Measurements from ENCODE around the gene HEPHL1.

Gene HEPHL1

DNA sequence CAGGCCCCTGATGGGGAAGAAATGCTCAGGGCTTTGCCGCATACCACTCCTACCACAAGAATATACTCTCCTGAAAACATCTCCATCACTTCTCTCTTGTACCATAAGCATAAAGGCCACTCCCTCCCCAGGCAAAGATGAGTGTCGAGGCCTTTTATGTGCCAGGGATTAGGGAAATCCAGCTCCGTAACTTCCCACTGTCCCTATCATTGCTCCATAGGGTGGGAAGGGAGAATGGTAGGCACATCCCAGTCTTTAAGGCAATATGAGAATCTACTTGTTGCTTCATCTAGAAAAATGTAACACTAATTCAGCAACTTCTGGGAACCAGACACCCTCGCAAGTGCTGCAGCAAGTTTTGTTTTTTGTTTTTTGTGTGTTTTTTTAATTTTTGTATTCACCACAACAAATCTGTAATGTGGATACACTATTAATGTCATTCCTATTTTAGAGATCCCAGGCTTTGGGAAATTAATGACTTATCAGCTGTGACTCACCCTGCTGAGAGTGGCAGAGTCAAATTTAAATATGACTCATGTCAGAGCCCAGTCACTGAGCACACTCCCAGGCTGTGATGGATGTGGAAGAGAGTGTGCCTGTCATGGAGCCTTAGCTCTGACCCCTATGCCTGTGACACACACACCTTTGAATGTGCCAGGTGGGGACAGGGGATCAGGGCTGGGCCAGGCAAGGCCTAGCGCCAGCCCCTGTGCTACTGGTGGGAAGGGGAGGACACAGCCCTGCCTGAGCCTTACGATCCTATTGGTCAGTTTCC is 130.9 kb downstream of the HEPHL1 start:
- no peak for TF ChIP-seq CEBPB (IDR thresholded peaks at IDR 0.05)

GRCh38 chr11:94152678-94153065 is 131.5 kb downstream of the HEPHL1 start:
- TF ChIP-seq TCF12 (IDR thresholded peaks at IDR 0.05; ENCODE audit: low read depth), result no peak
- no peak for TF ChIP-seq CEBPB (IDR thresholded peaks at IDR 0.05)
- no peak for TF ChIP-seq TEAD4 (IDR thresholded peaks at IDR 0.05)
- TF ChIP-seq ZBTB7A (IDR thresholded peaks at IDR 0.05; ENCODE audit: low read depth), result no peak
- no peak for TF ChIP-seq NFIC (IDR thresholded peaks at IDR 0.05)
- no peak for TF ChIP-seq EGR1 (IDR thresholded peaks at IDR 0.05)
- TF ChIP-seq, protein P1, sequence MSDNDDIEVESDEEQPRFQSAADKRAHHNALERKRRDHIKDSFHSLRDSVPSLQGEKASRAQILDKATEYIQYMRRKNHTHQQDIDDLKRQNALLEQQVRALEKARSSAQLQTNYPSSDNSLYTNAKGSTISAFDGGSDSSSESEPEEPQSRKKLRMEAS (IDR thresholded peaks at IDR 0.05), result no peak
- TF ChIP-seq, protein P2, sequence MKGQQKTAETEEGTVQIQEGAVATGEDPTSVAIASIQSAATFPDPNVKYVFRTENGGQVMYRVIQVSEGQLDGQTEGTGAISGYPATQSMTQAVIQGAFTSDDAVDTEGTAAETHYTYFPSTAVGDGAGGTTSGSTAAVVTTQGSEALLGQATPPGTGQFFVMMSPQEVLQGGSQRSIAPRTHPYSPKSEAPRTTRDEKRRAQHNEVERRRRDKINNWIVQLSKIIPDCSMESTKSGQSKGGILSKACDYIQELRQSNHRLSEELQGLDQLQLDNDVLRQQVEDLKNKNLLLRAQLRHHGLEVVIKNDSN (IDR thresholded peaks at IDR 0.05), result no peak
- no peak for TF ChIP-seq YY1 (IDR thresholded peaks at IDR 0.05; ENCODE audit: low read depth)
- no peak for TF ChIP-seq FOXM1 (IDR thresholded peaks at IDR 0.05; ENCODE audit: borderline replicate concordance, low read depth)
- no peak for TF ChIP-seq CREB1 (IDR thresholded peaks at IDR 0.05; ENCODE audit: low read depth)
- no peak for TF ChIP-seq EP300 (IDR thresholded peaks at IDR 0.05; ENCODE audit: borderline replicate concordance)
- TF ChIP-seq REST (IDR thresholded peaks at IDR 0.05; ENCODE audit: low read depth), result no peak
- no peak for TF ChIP-seq TAF1 (IDR thresholded peaks at IDR 0.05; ENCODE audit: low read depth)
- TF ChIP-seq RAD21 (IDR thresholded peaks at IDR 0.05; ENCODE audit: low read depth), result no peak

GRCh38 chr11:94153320-94153719 is 132.2 kb downstream of the HEPHL1 start:
- TF ChIP-seq CREB1 (IDR thresholded peaks at IDR 0.05; ENCODE audit: low read depth), result no peak
- no peak for TF ChIP-seq REST (IDR thresholded peaks at IDR 0.05; ENCODE audit: low read depth)
- TF ChIP-seq EP300 (IDR thresholded peaks at IDR 0.05; ENCODE audit: borderline replicate concordance), result no peak

DNA sequence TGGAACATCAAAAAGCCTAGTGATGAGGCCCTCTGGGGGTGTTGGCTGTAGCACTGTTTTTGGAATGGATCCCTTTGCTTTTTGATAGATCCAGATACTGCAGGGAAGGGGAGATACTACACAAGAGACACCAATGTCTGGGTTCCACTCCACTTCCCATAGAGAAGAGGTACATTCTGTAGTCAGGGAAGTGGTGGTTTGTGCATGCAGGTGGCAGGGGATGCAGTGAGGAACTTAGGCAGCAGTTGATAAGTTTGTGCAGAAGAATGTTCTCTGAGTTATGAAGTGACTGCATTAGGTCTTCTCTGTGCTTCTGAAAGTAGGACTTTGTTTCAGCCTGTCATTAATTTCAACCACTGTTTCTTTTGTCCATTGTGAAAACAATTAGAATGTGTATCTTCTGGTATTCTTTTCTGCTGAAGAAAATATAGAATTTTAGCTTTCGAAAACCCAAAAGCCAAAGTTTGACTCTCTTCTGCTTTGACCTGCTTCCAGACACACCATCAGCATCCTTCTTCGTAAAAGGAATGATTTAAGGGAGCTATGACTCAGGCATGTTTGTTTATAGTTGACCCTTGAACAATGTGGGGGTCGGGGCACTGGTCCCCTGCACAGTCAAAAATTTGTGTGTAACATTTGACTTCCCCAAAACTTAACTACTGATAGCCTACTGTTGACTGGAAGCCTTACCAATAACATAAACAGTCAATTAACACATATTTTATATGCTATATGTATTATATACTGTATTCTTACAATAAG is 133.1 kb downstream of the HEPHL1 start:
- TF ChIP-seq ZBTB7A (IDR thresholded peaks at IDR 0.05; ENCODE audit: low read depth), result no peak
- TF ChIP-seq EP300 (IDR thresholded peaks at IDR 0.05; ENCODE audit: borderline replicate concordance), result no peak
- TF ChIP-seq CEBPB (IDR thresholded peaks at IDR 0.05), result no peak
- no peak for TF ChIP-seq REST (IDR thresholded peaks at IDR 0.05; ENCODE audit: low read depth)
- TF ChIP-seq FOXM1 (IDR thresholded peaks at IDR 0.05; ENCODE audit: borderline replicate concordance, low read depth), result no peak
- no peak for TF ChIP-seq EGR1 (IDR thresholded peaks at IDR 0.05)
- TF ChIP-seq NFIC (IDR thresholded peaks at IDR 0.05), result no peak
- no peak for TF ChIP-seq TCF12 (IDR thresholded peaks at IDR 0.05; ENCODE audit: low read depth)
- no peak for TF ChIP-seq TAF1 (IDR thresholded peaks at IDR 0.05; ENCODE audit: low read depth)
- TF ChIP-seq RAD21 (IDR thresholded peaks at IDR 0.05; ENCODE audit: low read depth), result no peak
- TF ChIP-seq, protein P1 (IDR thresholded peaks at IDR 0.05), result no peak
- TF ChIP-seq, protein P2 (IDR thresholded peaks at IDR 0.05), result no peak
- TF ChIP-seq CREB1 (IDR thresholded peaks at IDR 0.05; ENCODE audit: low read depth), result no peak
- TF ChIP-seq TEAD4 (IDR thresholded peaks at IDR 0.05), result no peak
- no peak for TF ChIP-seq YY1 (IDR thresholded peaks at IDR 0.05; ENCODE audit: low read depth)

Data from Ishikawa (cell line).